ENCODE measurements around the gene MTCL3.
A peak's percentile ranks its signal among the peaks of the same experiment; 100 is the strongest.

The MTCL3 gene

GRCh38 chr6:127458817-127459216, 60.3 kb downstream of the MTCL3 start:
- intact Hi-C loops (cut with DNase I) = no loop called here
- Histone ChIP-seq H3K4me1 (no peaks in the 10 kb centered on the region), H3K9ac (ENCODE audit: low read depth in 2 of 2, low read length in 2 of 2) (no peak overlapping the region), H3K36me3 (no peaks in the 10 kb centered on the region), H3K9me3 (no peaks in the 10 kb centered on the region), H3K27ac (peak overlapping the region; percentile 61), H3K27me3 (no peaks in the 10 kb centered on the region), H3K4me3 (no peak overlapping the region)
- no peak for DNase-seq
- TF ChIP-seq CTCF (IDR thresholded peaks at IDR 0.05) = no peak

GRCh38 chr6:127458222-127458621, 60.9 kb downstream of the MTCL3 start:
- Histone ChIP-seq H3K9me3 (no peaks in the 10 kb centered on the region), H3K27ac (no peak overlapping the region), H3K9ac (ENCODE audit: low read depth in 2 of 2, low read length in 2 of 2) (no peak overlapping the region), H3K4me1 (no peaks in the 10 kb centered on the region), H3K4me3 (no peak overlapping the region), H3K36me3 (no peaks in the 10 kb centered on the region), H3K27me3 (no peaks in the 10 kb centered on the region)
- intact Hi-C loops (cut with DNase I) = no loop called here
- no peak for TF ChIP-seq CTCF (IDR thresholded peaks at IDR 0.05)
- no peak for DNase-seq

GRCh38 chr6:127457456-127458064, 61.6 kb downstream of the MTCL3 start:
- H3K36me3 ChIP-seq = no peaks in the 10 kb centered on the region
- no peak overlapping the region for H3K27ac ChIP-seq

GRCh38 chr6:127456465-127456864, 62.7 kb downstream of the MTCL3 start:
- no peak for TF ChIP-seq CTCF (IDR thresholded peaks at IDR 0.05)
- H3K27me3 ChIP-seq = no peaks in the 10 kb centered on the region
- intact Hi-C loops (cut with DNase I) = no loop called here
- no peak overlapping the region for H3K27ac ChIP-seq
- H3K4me3 ChIP-seq = no peak overlapping the region
- no peak for DNase-seq
- no peaks in the 10 kb centered on the region for H3K4me1 ChIP-seq
- no peaks in the 10 kb centered on the region for H3K36me3 ChIP-seq
- H3K9me3 ChIP-seq = no peaks in the 10 kb centered on the region
- H3K9ac ChIP-seq (ENCODE audit: low read depth in 2 of 2, low read length in 2 of 2) = no peak overlapping the region

More at GRCh38 chr6:127457456-127458064, 61.6 kb downstream of the MTCL3 start:
- Histone ChIP-seq H3K4me1 (no peaks in the 10 kb centered on the region), H3K27me3 (no peaks in the 10 kb centered on the region), H3K4me3 (no peak overlapping the region), H3K9ac (ENCODE audit: low read depth in 2 of 2, low read length in 2 of 2) (no peak overlapping the region), H3K9me3 (no peaks in the 10 kb centered on the region)
- DNase-seq = no peak
- intact Hi-C loops (cut with DNase I) = no loop called here
- no peak for TF ChIP-seq CTCF (IDR thresholded peaks at IDR 0.05)

- H3K4me3 ChIP-seq = no peak overlapping the region
Observed at GRCh38 chr6:127453845-127454619, 65.1 kb downstream of the MTCL3 start.

More at GRCh38 chr6:127453845-127454619, 65.1 kb downstream of the MTCL3 start:
- H3K27me3 ChIP-seq = no peaks in the 10 kb centered on the region
- H3K36me3 ChIP-seq = no peaks in the 10 kb centered on the region
- no peak for DNase-seq
- no peaks in the 10 kb centered on the region for H3K4me1 ChIP-seq
- TF ChIP-seq CTCF (IDR thresholded peaks at IDR 0.05) = no peak
- H3K9me3 ChIP-seq = no peaks in the 10 kb centered on the region
- intact Hi-C loops (cut with DNase I) = no loop called here
- no peak overlapping the region for H3K27ac ChIP-seq
- H3K9ac ChIP-seq (ENCODE audit: low read depth in 2 of 2, low read length in 2 of 2) = no peak overlapping the region

Data from colonic mucosa (tissue), 4 donors.